ENCODE data around the gene KATNB1. TPM values are rescaled to one million over a fixed set of nuclear protein-coding genes. Genes with fewer than 3 reads are reported as not detected.
"Not testable (repeated sequence)": the region's sequence is repeated elsewhere in the genome, so short reads cannot be mapped to it uniquely, and the experiment has no call there.

KATNB1 gene
- total and polyA plus RNA-seq, 4 donors = 7.0 to 16.2 (median 12.8) TPM

GRCh38 chr16:57788951-57789350 lies 53.4 kb downstream of the KATNB1 start:
- Histone ChIP-seq H3K36me3 (ENCODE audit: control insufficient read depth in 1 of 2, insufficient read depth in 2 of 2, low read length in 1 of 2) (peaks cover 3 to 6% of the 10 kb centered on the region in 2 donors), H3K27ac (ENCODE audit: low read depth in 1 of 2, low read length in 2 of 2) (no peak overlapping the region), H3K27me3 (ENCODE audit: control insufficient read depth in 1 of 2, insufficient read depth in 2 of 2, low read length in 1 of 2) (no peaks in the 10 kb centered on the region), H3K4me3 (ENCODE audit: low read length in 2 of 2) (no peak overlapping the region), H3K4me1 (ENCODE audit: control insufficient read depth in 1 of 2, insufficient read depth in 2 of 2, low read length in 2 of 2) (no peaks in the 10 kb centered on the region), H3K9me3 (ENCODE audit: control insufficient read depth, low read length) (no peaks in the 10 kb centered on the region)
- DNase-seq = no peak
- intact Hi-C loops (cut with DNase I) = no loop called here
- ATAC-seq (ENCODE audit: low FRiP score) = no peak
- WGBS, 2 donors = 85 to 90% methylated on average over 12 of the region's 12 CpGs

GRCh38 chr16:57791195-57791892 lies 55.8 kb downstream of the KATNB1 start:
- no peak for DNase-seq
- 85 to 87% methylated on average over 13 of the region's 13 CpGs for WGBS, 2 donors
- ATAC-seq (ENCODE audit: low FRiP score) = no peak
- Histone ChIP-seq H3K36me3 (ENCODE audit: control insufficient read depth in 1 of 2, insufficient read depth in 2 of 2, low read length in 1 of 2) (peaks cover 0 to 2% of the 10 kb centered on the region in 2 donors), H3K4me1 (ENCODE audit: control insufficient read depth in 1 of 2, insufficient read depth in 2 of 2, low read length in 2 of 2) (no peaks in the 10 kb centered on the region), H3K9me3 (ENCODE audit: control insufficient read depth, low read length) (no peaks in the 10 kb centered on the region), H3K27me3 (ENCODE audit: control insufficient read depth in 1 of 2, insufficient read depth in 2 of 2, low read length in 1 of 2) (no peaks in the 10 kb centered on the region), H3K27ac (ENCODE audit: low read depth in 1 of 2, low read length in 2 of 2) (no peak overlapping the region), H3K4me3 (ENCODE audit: low read length in 2 of 2) (no peak overlapping the region)
- intact Hi-C loops (cut with DNase I) = no loop called here

- no peak for DNase-seq
- H3K36me3 ChIP-seq (ENCODE audit: control insufficient read depth in 1 of 2, insufficient read depth in 2 of 2, low read length in 1 of 2) = peaks cover 0 to 2% of the 10 kb centered on the region in 2 donors
- 75 to 76% methylated on average over 8 of the region's 8 CpGs for WGBS, 2 donors
These were observed 56.4 kb downstream of the KATNB1 start for GRCh38 chr16:57791893-57792461.

GRCh38 chr16:57794849-57795430 lies 59.4 kb downstream of the KATNB1 start:
- ATAC-seq (ENCODE audit: low FRiP score) (no peak), DNase-seq (no peak)
- Histone ChIP-seq H3K36me3 (ENCODE audit: control insufficient read depth in 1 of 2, insufficient read depth in 2 of 2, low read length in 1 of 2) (no peaks in the 10 kb centered on the region), H3K4me3 (ENCODE audit: low read length in 2 of 2) (no peak overlapping the region), H3K27me3 (ENCODE audit: control insufficient read depth in 1 of 2, insufficient read depth in 2 of 2, low read length in 1 of 2) (no peaks in the 10 kb centered on the region), H3K4me1 (ENCODE audit: control insufficient read depth in 1 of 2, insufficient read depth in 2 of 2, low read length in 2 of 2) (no peaks in the 10 kb centered on the region), H3K9me3 (ENCODE audit: control insufficient read depth, low read length) (no peaks in the 10 kb centered on the region), H3K27ac (ENCODE audit: low read depth in 1 of 2, low read length in 2 of 2) (no peak overlapping the region)
- intact Hi-C loops (cut with DNase I) = loop anchor here in 1 of 2 donors (5.0 kb wide), 1 partner anchor 67 kb away; no protein-coding TSS in a partner anchor
- 90 to 92% methylated on average over 18 of the region's 18 CpGs for WGBS, 2 donors

More at GRCh38 chr16:57791893-57792461, 56.4 kb downstream of the KATNB1 start:
- Histone ChIP-seq H3K27ac (ENCODE audit: low read depth in 1 of 2, low read length in 2 of 2) (no peak overlapping the region), H3K4me1 (ENCODE audit: control insufficient read depth in 1 of 2, insufficient read depth in 2 of 2, low read length in 2 of 2) (no peaks in the 10 kb centered on the region), H3K9me3 (ENCODE audit: control insufficient read depth, low read length) (no peaks in the 10 kb centered on the region), H3K4me3 (ENCODE audit: low read length in 2 of 2) (no peak overlapping the region), H3K27me3 (ENCODE audit: control insufficient read depth in 1 of 2, insufficient read depth in 2 of 2, low read length in 1 of 2) (no peaks in the 10 kb centered on the region)
- intact Hi-C loops (cut with DNase I) = no loop called here
- no peak for ATAC-seq (ENCODE audit: low FRiP score)

- Histone ChIP-seq H3K4me3 (ENCODE audit: low read length in 2 of 2) (no peak overlapping the region), H3K36me3 (ENCODE audit: control insufficient read depth in 1 of 2, insufficient read depth in 2 of 2, low read length in 1 of 2) (no peaks in the 10 kb centered on the region), H3K27ac (ENCODE audit: low read depth in 1 of 2, low read length in 2 of 2) (no peak overlapping the region), H3K4me1 (ENCODE audit: control insufficient read depth in 1 of 2, insufficient read depth in 2 of 2, low read length in 2 of 2) (no peaks in the 10 kb centered on the region), H3K27me3 (ENCODE audit: control insufficient read depth in 1 of 2, insufficient read depth in 2 of 2, low read length in 1 of 2) (no peaks in the 10 kb centered on the region), H3K9me3 (ENCODE audit: control insufficient read depth, low read length) (no peaks in the 10 kb centered on the region)
- no peak for DNase-seq
- no peak for ATAC-seq (ENCODE audit: low FRiP score)
- intact Hi-C loops (cut with DNase I) = loop anchor here in 1 of 2 donors (5.0 kb wide), 1 partner anchor 67 kb away; no protein-coding TSS in a partner anchor
- WGBS, 2 donors = 39 to 44% methylated on average over 9 of the region's 9 CpGs
These were observed 59.9 kb downstream of the KATNB1 start for GRCh38 chr16:57795431-57795878.

- not testable (repeated sequence) for H3K27ac ChIP-seq (ENCODE audit: low read depth in 1 of 2, low read length in 2 of 2); H3K4me3 ChIP-seq (ENCODE audit: low read length in 2 of 2)
- WGBS, 2 donors = 87 to 91% methylated on average over 5 of the region's 5 CpGs
These were observed 60.4 kb downstream of the KATNB1 start for GRCh38 chr16:57796014-57796413.

GRCh38 chr16:57797216-57797525 lies 61.6 kb downstream of the KATNB1 start:
- Histone ChIP-seq H3K4me3 (ENCODE audit: low read length in 2 of 2) (no peak overlapping the region), H3K27ac (ENCODE audit: low read depth in 1 of 2, low read length in 2 of 2) (no peak overlapping the region), H3K9me3 (ENCODE audit: control insufficient read depth, low read length) (no peaks in the 10 kb centered on the region), H3K36me3 (ENCODE audit: control insufficient read depth in 1 of 2, insufficient read depth in 2 of 2, low read length in 1 of 2) (no peaks in the 10 kb centered on the region), H3K4me1 (ENCODE audit: control insufficient read depth in 1 of 2, insufficient read depth in 2 of 2, low read length in 2 of 2) (no peaks in the 10 kb centered on the region), H3K27me3 (ENCODE audit: control insufficient read depth in 1 of 2, insufficient read depth in 2 of 2, low read length in 1 of 2) (no peaks in the 10 kb centered on the region)
- no peak for DNase-seq
- 88 to 94% methylated on average over 12 to 13 of the region's 13 CpGs for WGBS, 2 donors
- no peak for ATAC-seq (ENCODE audit: low FRiP score)
- intact Hi-C loops (cut with DNase I) = loop anchor here in 1 of 2 donors (5.0 kb wide), 1 partner anchor 65 kb away; no protein-coding TSS in a partner anchor

More at GRCh38 chr16:57796014-57796413, 60.4 kb downstream of the KATNB1 start:
- intact Hi-C loops (cut with DNase I) = loop anchor here in 1 of 2 donors (5.0 kb wide), 1 partner anchor 66 kb away; no protein-coding TSS in a partner anchor
- ATAC-seq (ENCODE audit: low FRiP score); H3K36me3 ChIP-seq (ENCODE audit: control insufficient read depth in 1 of 2, insufficient read depth in 2 of 2, low read length in 1 of 2); DNase-seq; H3K9me3 ChIP-seq (ENCODE audit: control insufficient read depth, low read length); H3K4me1 ChIP-seq (ENCODE audit: control insufficient read depth in 1 of 2, insufficient read depth in 2 of 2, low read length in 2 of 2); H3K27me3 ChIP-seq (ENCODE audit: control insufficient read depth in 1 of 2, insufficient read depth in 2 of 2, low read length in 1 of 2): not testable (repeated sequence)

- no peak for ATAC-seq (ENCODE audit: low FRiP score)
- Histone ChIP-seq H3K36me3 (ENCODE audit: control insufficient read depth in 1 of 2, insufficient read depth in 2 of 2, low read length in 1 of 2) (no peaks in the 10 kb centered on the region), H3K27ac (ENCODE audit: low read depth in 1 of 2, low read length in 2 of 2) (no peak overlapping the region), H3K27me3 (ENCODE audit: control insufficient read depth in 1 of 2, insufficient read depth in 2 of 2, low read length in 1 of 2) (no peaks in the 10 kb centered on the region), H3K4me1 (ENCODE audit: control insufficient read depth in 1 of 2, insufficient read depth in 2 of 2, low read length in 2 of 2) (no peaks in the 10 kb centered on the region), H3K4me3 (ENCODE audit: low read length in 2 of 2) (no peak overlapping the region), H3K9me3 (ENCODE audit: control insufficient read depth, low read length) (no peaks in the 10 kb centered on the region)
- 77 to 78% methylated on average over 41 to 42 of the region's 42 CpGs for WGBS, 2 donors
- intact Hi-C loops (cut with DNase I) = loop anchor here in 1 of 2 donors (5.0 kb wide), 1 partner anchor 65 kb away; no protein-coding TSS in a partner anchor
- DNase-seq = no peak
These were observed 62.1 kb downstream of the KATNB1 start for GRCh38 chr16:57797526-57798266.

Measured in aorta (tissue), 5 donors.